Heart left ventricle (tissue), 13 donors: ENCODE measurements around the gene OR2A5.

Experiments used
- CTCF ChIP-seq, 12 donors: fragments of 200-600 bp; sonication (generic) in 4 of 12; IDR thresholded peaks; one replicate each; pipeline versions ENCODE4 v1.5.0 to v1.8.0; 2018 to 2022; ENCODE audit warnings: antibody characterized with exemption in 12 of 12, mild to moderate bottlenecking in 5 of 12
- POLR2A ChIP-seq, 2 donors: fragments of 450-650 bp; IDR thresholded peaks; one replicate each; pipeline ENCODE4 v1.6.1; 2017; ENCODE audit warnings: antibody characterized with exemption in 2 of 2, mild to moderate bottlenecking in 2 of 2, moderate library complexity in 2 of 2
- donor health status: ischemic (EF 13 %, LVEDD 7.1; RV severe dilation, severe dysfunction).
- donor health status: DM: no; HTN: yes; CAD: no.
- donor health status: DM: no; HTN: no; CAD: no.
- donor health status: ischemic (EF 25% LVEDD 6.9; RV normal size, moderate dysfunction).
- donor health status: ischemic (EF 25% LVEDD 5.7; RV mildly dilated, moderate dysfunction).
- donor health status: ischemic (EF 35%, LVEDD 5.7; RV mildly dilated, moderate dysfunction).
- donor health status: nonischemic (EF 11% LVEDD 7.7; RV severe dilation, severe dysfunction).
- donor health status: DM: yes; HTN: yes; CAD: no.
- donor health status: PGD.
- donor health status: ischemic (EF 29% LVEDD 5.4; RV normal size, mild dysfunction).
- donor health status: nonischemic (EF 23%, LVEDD 6.1; RV moderate dilation, normal function).

GRCh38 chr7:144038887-144039286 is 9.9 kb upstream of the OR2A5 start:
- TF ChIP-seq CTCF (IDR thresholded peaks at IDR 0.05) (no peak), POLR2A (IDR thresholded peaks at IDR 0.05) (no peak)
